GM21390 (cell line): ENCODE measurements around the gene HYAL1.
A peak's percentile ranks its signal among the peaks of the same experiment; 100 is the strongest.
"Not testable (repeated sequence)": the region's sequence is repeated elsewhere in the genome, so short reads cannot be mapped to it uniquely, and the experiment has no call there.

Source experiments
- ATAC-seq: cut with Tn5 transposase; IDR thresholded peaks from one replicate; pipeline ENCODE4 v1.9.1; 2021; ENCODE audit not compliant: unreplicated experiment

Gene HYAL1

GRCh38 chr3:50262200-50262599 lies 41.2 kb downstream of the HYAL1 start:
- ATAC-seq: not testable (repeated sequence)

GRCh38 chr3:50261505-50261904 lies 41.9 kb downstream of the HYAL1 start:
- no peak for ATAC-seq

- no peak for ATAC-seq
Measured at GRCh38 chr3:50260942-50261441, 42.4 kb downstream of the HYAL1 start.

- peak; percentile 91 for ATAC-seq
Measured at GRCh38 chr3:50260027-50260941, 43.1 kb downstream of the HYAL1 start.

GRCh38 chr3:50259432-50260026 lies 43.8 kb downstream of the HYAL1 start:
- ATAC-seq: peak; percentile 13

- ATAC-seq: no peak
Measured at GRCh38 chr3:50258979-50259378, 44.4 kb downstream of the HYAL1 start.

- ATAC-seq: no peak
Measured at GRCh38 chr3:50258029-50258680, 45.2 kb downstream of the HYAL1 start.

- no peak for ATAC-seq
Measured at GRCh38 chr3:50256978-50257890, 46.1 kb downstream of the HYAL1 start.

- ATAC-seq: no peak
Measured at GRCh38 chr3:50255251-50255615, 48.1 kb downstream of the HYAL1 start.

- ATAC-seq: no peak
Measured at GRCh38 chr3:50254577-50255250, 48.7 kb downstream of the HYAL1 start.

- ATAC-seq: no peak
Measured at GRCh38 chr3:50251220-50251619, 52.2 kb downstream of the HYAL1 start.

GRCh38 chr3:50250514-50250913 lies 52.9 kb downstream of the HYAL1 start:
- ATAC-seq: no peak
